ENCODE results near the gene WDR70.
A peak's percentile ranks its signal among the peaks of the same experiment; 100 is the strongest.
"Not testable (repeated sequence)": the region's sequence is repeated elsewhere in the genome, so short reads cannot be mapped to it uniquely, and the experiment has no call there.

Gene WDR70

GRCh38 chr5:37685816-37686215, 306.7 kb downstream of the WDR70 start:
- no peak for DNase-seq (ENCODE audit: low spot score)

GRCh38 chr5:37688925-37689324, 309.8 kb downstream of the WDR70 start:
- not testable (repeated sequence) for DNase-seq (ENCODE audit: low spot score)

- not testable (repeated sequence) for DNase-seq (ENCODE audit: low spot score)
Measured at GRCh38 chr5:37694333-37694732, 315.2 kb downstream of the WDR70 start.

- DNase-seq (ENCODE audit: low spot score) = no peak
Measured at GRCh38 chr5:37694867-37695266, 315.7 kb downstream of the WDR70 start.

- no peak for DNase-seq (ENCODE audit: low spot score)
Measured at GRCh38 chr5:37695647-37696046, 316.5 kb downstream of the WDR70 start.

GRCh38 chr5:37696190-37697021, 317.3 kb downstream of the WDR70 start:
- no peak for DNase-seq (ENCODE audit: low spot score)

- no peak for DNase-seq (ENCODE audit: low spot score)
Measured at GRCh38 chr5:37701868-37702267, 322.8 kb downstream of the WDR70 start.

GRCh38 chr5:37703841-37704241, 324.7 kb downstream of the WDR70 start:
- DNase-seq (ENCODE audit: low spot score) = no peak

- no peak for DNase-seq (ENCODE audit: low spot score)
Measured at GRCh38 chr5:37704406-37704805, 325.3 kb downstream of the WDR70 start.

- no peak for DNase-seq (ENCODE audit: low spot score)
Measured at GRCh38 chr5:37709020-37709419, 329.9 kb downstream of the WDR70 start.

GRCh38 chr5:37710965-37711364, 331.8 kb downstream of the WDR70 start:
- no peak for DNase-seq (ENCODE audit: low spot score)

- no peak for DNase-seq (ENCODE audit: low spot score)
Measured at GRCh38 chr5:37712750-37713149, 333.6 kb downstream of the WDR70 start.

- no peak for DNase-seq (ENCODE audit: low spot score)
Measured at GRCh38 chr5:37714756-37715155, 335.6 kb downstream of the WDR70 start.

- no peak for DNase-seq (ENCODE audit: low spot score)
Measured at GRCh38 chr5:37715361-37715760, 336.2 kb downstream of the WDR70 start.

- no peak for DNase-seq (ENCODE audit: low spot score)
Measured at GRCh38 chr5:37715992-37716391, 336.9 kb downstream of the WDR70 start.

- no peak for DNase-seq (ENCODE audit: low spot score)
Measured at GRCh38 chr5:37716405-37716804, 337.3 kb downstream of the WDR70 start.

- no peak for DNase-seq (ENCODE audit: low spot score)
Measured at GRCh38 chr5:37717276-37717612, 338.1 kb downstream of the WDR70 start.

- DNase-seq (ENCODE audit: low spot score) = peak; percentile 33
Measured at GRCh38 chr5:37717613-37718431, 338.7 kb downstream of the WDR70 start.

GRCh38 chr5:37720550-37720952, 341.4 kb downstream of the WDR70 start:
- DNase-seq (ENCODE audit: low spot score) = no peak

GRCh38 chr5:37721447-37721871, 342.3 kb downstream of the WDR70 start:
- no peak for DNase-seq (ENCODE audit: low spot score)

- peak; percentile 37 for DNase-seq (ENCODE audit: low spot score)
Measured at GRCh38 chr5:37722236-37723161, 343.4 kb downstream of the WDR70 start.

All from hepatic stellate cell (primary cell).